Measurements from ENCODE around the gene GPX6.
"Not testable (repeated sequence)": the region's sequence is repeated elsewhere in the genome, so short reads cannot be mapped to it uniquely, and the experiment has no call there.

The GPX6 gene

GRCh38 chr6:28523241-28523622, 7.6 kb upstream of the GPX6 start:
- no peak for DNase-seq

GRCh38 chr6:28522594-28523240, 7.1 kb upstream of the GPX6 start:
- DNase-seq = no peak

- DNase-seq = no peak
Measured at GRCh38 chr6:28517964-28518363, 2.4 kb upstream of the GPX6 start.

DNA sequence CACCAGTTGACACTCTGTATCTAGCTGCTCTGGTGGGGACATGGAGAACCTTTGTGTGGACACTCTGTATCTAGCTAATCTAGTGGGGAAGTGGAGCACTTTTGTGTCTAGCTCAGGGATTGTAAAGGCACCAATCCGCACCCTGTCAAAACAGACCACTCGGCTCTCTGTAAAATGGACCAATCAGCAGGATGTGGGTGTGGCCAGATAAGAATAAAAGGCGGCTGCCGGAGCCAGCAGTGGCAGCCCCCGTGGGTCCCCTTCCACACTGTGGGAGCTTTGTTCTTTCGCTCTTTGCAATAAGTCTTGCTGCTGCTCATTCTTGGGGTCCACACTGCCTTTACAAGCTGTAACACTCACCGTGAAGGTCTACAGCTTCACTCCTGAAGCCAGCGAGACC, 3.2 kb downstream of the GPX6 start:
- DNase-seq = not testable (repeated sequence)

GRCh38 chr6:28511628-28512300, 3.8 kb downstream of the GPX6 start:
- no peak for DNase-seq

- DNase-seq = no peak
Measured at GRCh38 chr6:28506807-28507475, 8.7 kb downstream of the GPX6 start.

- no peak for DNase-seq
Measured at GRCh38 chr6:28505733-28506132, 9.9 kb downstream of the GPX6 start.

GRCh38 chr6:28502709-28503305, 12.8 kb downstream of the GPX6 start:
- DNase-seq = not testable (repeated sequence)

GRCh38 chr6:28502136-28502535, 13.5 kb downstream of the GPX6 start:
- DNase-seq = not testable (repeated sequence)

- no peak for DNase-seq
Measured at GRCh38 chr6:28501259-28501658, 14.3 kb downstream of the GPX6 start.

DNA sequence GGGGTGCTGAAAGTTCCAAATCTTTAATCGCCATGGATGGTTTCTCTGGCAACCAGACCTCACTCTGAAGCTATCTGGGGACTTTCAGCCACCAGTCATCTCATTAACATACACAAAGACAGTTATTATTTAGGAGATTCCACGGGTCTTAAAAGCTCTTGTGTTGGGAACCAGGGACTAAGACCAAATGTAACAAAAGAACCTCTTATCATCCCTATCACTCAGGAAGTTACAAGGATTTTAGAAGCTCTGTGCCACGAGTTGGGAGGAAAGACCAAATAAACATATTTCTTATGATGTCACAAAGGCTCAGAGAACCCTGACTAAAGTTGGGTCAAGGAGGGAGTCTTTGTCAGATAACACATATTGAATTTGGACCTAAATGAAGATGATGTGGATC, 17.7 kb downstream of the GPX6 start:
- no peak for DNase-seq

DNA sequence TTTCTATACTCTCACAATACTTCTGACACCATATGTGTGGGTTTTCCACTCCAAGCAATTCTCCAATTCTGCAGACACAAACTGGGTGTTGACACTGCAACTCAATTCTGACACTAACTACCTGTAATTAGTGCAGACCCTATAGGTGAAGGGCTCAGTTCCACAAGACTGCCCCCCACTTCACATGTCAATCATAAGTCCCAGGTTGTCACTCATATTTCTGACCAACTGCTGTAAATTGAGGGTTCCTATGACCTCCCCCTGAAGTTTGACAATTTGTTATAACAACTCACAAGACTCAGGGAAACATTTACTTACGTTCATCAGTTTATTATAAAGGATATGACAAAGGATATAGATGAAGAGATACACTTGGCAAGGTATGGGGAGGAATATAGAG, 18.3 kb downstream of the GPX6 start:
- no peak for DNase-seq

- no peak for DNase-seq
Measured at GRCh38 chr6:28496099-28496779, 19.4 kb downstream of the GPX6 start.

DNA sequence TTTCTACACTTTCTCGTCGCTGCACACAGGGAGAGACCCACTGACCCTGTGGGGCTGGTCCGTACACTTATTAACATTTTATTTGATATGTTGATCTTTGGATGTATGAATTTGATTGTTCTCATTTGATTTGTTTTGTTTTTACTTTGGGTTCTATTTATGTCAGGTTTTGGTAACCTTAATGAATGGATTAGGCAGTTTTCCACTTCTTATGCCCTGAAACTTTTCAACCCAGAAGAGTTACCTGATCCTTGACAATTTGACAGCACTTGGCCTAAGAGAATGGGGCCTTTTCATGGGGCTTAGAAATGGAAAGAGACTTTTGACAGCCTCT, 23.6 kb downstream of the GPX6 start:
- DNase-seq = no peak

GRCh38 chr6:28490205-28490890, 25.2 kb downstream of the GPX6 start:
- DNase-seq = no peak

GRCh38 chr6:28489366-28490204, 26.0 kb downstream of the GPX6 start:
- DNase-seq = no peak

DNA sequence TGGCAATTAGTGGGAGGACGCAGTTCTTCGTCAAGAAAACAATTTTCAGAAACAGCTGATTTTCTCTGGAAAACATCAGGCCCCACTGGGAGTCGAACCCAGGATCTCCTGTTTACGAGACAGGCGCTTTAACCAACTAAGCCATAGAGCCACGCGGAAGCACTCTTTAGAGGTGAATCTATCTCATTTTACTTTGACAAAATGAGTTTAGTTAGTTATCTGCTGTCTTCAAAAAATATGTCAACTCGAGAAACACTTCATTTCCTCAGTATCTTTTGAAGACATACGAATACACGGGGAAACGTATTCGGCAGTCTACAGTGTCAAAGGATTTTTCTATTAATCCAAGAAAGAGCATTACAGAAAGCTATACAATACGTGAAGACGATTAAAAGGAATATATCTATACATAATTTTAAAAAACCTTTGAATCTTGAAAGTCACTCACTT, 26.7 kb downstream of the GPX6 start:
- DNase-seq = no peak

GRCh38 chr6:28486988-28487742, 28.4 kb downstream of the GPX6 start:
- DNase-seq = no peak

DNA sequence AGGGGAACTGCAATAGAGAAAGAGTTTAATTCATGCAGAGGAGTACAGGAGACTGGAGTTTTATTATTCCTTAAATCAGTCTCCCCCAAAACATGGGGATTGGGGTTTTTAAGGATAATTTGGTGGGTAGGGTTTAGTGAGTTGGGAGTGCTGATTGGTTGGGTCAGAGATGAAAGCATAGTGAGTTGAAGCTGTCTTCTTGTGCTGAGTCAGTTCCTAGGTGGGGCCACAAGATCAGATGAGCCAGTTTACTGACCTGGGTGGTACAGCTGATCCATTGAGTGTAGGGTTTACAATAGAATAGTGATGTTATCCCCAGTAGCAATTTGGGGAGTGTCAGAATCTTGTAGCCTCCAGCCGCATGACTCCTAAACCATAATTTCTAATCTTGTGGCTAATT, 29.1 kb downstream of the GPX6 start:
- no peak for DNase-seq

- DNase-seq = no peak
Measured at GRCh38 chr6:28485482-28485881, 30.1 kb downstream of the GPX6 start.

All from activated gamma-delta T cell (primary cell).